ENCODE measurements around the gene ARMS2.
A peak's percentile ranks its signal among the peaks of the same experiment; 100 is the strongest.

The ARMS2 gene

DNA sequence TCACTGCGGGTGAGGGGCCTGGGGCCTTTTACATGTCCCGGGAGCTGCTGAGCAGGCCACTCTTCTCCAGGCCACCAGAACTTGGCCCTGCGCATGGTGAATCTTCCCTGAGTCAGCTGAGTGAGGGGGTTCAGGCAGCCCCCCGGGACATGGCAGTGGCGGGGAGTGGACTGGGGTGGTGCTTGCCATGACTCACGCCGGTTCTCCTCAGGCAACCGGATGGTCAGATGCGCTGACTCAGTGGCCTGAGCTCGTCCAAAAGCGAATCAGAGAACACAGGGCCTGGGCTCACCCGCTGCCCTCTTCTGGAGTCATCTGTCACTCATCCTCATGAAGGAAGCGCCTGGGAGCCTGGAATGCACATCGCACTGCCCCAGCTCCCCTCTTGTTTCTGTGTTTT is 40.4 kb downstream of the ARMS2 start:
- no peak for DNase-seq (ENCODE audit: low spot score)

DNA sequence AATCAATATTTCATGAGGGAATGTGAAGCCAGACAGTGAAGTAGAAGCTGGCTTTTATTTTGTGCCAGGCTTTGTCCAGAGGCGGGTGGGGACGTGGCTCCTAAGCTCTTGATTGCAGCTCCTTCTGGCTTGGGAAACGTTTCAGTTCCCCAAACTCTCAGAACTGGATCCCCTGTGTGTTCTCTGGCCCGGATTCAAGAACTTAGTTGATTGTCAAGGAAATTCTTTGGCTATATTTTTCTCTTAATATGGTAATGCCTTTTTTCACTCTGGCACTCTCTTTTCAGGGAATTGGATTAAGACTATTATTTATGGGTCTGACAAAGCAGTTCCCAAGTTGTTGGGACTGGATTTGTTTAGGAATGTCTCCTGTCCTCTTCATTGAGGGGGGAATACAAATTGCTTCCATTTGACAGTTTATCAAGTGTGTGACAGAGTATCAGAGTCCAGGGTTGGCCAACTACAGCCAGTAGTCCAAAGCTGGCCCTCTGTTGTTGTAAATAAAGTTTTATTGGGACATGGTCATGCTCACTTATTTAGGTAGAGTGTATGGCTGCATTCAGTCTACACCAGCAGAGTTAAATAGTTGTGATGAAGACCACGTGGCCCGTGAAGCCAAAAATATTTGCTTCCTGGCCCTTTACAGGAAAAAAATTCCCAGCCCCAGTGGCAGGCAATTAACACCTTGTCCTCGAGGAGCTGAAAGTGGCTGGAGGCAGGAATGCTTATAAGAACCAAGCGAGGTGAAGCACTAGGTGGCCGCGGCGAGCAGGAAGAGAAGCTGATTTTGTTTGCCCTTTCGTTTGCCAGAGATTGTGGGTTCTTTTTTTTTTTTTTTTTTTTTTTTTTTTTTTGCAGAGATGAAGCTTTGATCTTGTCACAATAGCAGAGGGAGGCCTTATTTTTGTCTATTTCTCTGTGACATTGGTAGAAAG is 41.2 kb downstream of the ARMS2 start:
- DNase-seq (ENCODE audit: low spot score): no peak

DNA sequence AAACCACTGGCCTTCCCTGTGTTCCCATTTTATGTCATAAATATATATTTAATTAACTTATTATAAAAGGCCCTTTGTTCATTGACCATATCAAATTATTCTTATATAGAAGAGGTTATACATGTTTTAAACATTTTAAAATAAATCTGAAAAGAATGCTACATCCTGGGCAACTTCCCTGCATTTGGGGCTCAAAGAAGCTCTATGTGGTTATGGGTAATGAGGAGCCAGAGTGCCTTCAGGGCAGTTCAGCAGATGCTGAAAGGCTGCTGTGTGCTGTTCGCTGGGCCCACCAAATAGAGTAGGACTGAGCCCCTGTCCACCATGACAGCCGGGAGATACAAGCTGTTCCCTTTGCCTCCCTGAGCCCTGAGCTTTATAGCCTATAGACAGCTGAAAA is 42.8 kb downstream of the ARMS2 start:
- DNase-seq (ENCODE audit: low spot score): no peak

DNA sequence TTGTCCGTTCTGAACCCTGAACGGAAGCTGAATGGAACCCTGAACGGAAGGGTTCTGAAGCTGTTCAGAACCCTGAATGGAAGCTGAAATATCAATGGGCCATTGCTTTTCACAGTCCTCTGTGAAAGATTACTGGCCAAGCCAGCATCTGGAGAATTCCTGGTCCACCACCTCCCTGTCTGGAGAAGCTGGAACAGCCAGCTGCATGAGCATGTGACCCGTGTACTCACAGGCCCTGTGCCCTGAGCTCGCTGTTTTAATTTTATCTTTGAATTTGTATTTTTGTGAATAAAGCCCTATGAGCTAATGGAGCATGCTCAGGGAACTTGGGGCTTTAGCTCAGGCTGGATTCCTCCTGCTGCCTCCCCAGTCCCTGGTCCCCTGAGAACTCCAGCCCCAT is 44.1 kb downstream of the ARMS2 start:
- DNase-seq (ENCODE audit: low spot score): no peak

DNA sequence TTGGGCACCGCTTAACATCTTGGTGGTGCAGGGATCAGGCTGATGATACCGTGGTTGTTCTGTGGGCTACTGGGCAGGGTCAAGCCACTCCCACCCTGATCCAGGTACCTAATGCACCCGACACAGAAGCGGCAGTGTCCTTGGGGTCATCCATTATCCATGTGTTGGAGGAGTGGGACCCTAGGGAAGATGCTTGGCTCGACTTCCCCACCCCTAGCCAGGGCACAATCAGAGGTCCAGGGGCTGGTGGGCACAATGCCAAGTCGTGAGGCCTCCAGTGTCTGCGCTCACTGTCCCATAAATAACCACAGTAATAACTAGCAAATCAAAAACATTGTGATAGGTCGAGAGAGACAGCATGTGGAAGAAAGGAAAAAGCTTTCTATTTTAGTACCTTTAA is 44.6 kb downstream of the ARMS2 start:
- DNase-seq (ENCODE audit: low spot score): no peak

DNA sequence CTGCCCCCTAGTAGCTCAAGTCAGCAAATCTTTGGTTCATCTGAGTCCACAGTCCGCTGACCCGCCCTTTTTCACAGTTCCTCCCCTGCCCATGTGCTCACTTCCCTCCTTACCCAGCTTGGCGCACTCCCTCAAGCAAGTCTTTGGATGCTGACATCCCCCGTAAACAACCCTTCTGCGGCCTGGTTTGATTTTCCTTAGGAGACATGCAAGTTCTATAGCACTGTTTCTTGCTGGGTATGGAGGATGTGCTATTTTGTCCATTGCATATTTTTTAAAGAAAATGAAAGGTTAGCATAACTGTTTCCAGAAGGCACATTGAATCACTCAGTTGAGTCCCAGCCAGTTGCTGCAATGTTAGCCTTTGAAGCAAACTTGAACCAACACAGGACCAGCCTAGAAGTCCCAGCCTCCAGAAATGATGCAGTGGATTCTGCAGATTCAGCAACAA is 45.1 kb downstream of the ARMS2 start:
- no peak for DNase-seq (ENCODE audit: low spot score)

DNA sequence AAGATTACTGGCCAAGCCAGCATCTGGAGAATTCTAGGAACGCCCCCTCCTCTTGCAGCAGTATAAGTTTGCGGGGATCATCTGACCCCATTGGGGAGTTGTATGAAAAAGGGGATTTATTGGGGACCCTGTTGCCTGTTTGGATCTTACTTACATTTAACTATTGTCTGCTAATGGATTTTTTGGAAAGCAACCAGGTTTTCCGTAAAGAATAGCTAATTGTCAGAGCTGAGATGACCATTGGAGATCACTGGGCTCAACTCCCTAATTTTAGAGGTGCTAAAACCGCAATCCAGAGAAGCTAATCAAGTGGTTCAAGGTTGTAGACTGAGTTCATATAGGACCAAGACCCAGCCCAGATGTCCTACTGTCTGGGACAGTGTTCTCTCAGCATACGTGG is 45.7 kb downstream of the ARMS2 start:
- no peak for DNase-seq (ENCODE audit: low spot score)

DNA sequence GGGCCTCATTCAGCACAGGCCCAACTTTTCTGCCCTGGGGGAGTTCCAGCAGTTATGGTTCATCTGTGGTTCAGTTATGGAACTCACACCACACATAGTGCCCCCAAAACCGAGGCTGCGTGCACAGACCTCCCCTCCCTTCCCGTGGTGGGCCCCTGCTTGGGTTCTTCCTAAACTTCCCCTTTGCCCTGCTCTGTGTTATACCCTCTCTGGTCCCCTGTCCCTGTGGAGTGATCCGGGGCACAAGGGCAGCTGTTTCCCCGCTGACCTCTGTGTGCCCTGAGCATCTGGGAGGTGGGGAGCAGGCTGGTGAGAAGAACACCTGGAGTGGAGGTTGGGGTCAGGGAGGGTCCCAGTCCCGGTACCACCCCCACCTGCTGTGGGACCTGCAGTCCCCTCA is 46.3 kb downstream of the ARMS2 start:
- DNase-seq (ENCODE audit: low spot score): no peak

DNA sequence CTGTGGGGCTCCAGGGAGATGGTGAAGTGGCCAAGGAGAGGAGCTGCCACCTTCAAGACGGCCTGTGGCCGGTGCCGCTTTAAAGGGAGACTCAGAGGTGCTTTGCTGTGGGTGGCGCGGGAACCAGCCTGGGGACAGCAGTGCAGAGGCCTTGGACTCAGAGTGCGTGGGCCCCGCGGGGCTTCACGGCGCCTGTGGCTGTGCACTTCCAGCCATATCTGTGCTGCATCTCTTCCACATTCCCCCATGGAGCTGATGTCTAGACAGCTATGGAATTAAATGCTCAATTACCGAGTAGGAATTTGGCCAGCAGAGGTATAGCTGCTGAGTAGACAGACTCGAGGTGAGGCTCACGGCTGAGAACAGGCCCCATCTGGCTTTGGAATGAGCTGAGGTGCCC is 48.6 kb downstream of the ARMS2 start:
- DNase-seq (ENCODE audit: low spot score): no peak

DNA sequence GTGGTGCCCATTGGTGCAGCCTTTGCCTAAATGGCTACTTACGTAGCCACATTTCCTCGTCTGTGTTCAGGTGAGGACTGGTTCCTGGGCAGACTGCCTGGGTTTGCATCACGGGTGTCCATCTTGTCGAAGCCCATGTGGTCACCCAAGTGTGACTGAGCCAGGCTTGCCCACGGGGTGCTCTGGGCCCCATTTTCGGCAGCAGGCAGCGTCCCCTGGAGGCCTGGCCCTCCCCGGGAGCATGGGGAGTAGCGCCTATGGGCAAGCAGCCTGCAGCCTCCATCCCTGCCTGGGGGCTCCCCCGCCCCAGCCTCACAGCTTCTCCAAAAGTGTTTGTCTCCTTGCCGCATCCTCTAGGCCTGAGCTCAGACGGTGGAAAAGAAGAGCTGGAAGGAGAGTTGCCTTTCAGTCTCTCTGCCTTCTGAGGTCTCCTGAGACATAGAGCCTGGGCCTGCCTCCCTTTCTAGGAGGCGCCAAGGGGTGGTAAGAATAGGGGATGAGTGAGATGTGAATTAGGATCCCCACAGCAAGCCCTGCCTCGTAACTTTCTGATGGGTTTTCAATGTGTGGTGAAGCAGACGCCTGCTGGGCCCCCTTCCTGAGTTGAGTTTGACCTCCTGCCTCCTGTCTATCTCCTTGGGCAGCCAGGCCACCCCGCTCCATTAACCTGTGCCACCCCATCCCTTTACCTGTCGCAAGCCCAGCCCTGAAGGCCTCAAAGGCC is 49.6 kb downstream of the ARMS2 start:
- DNase-seq (ENCODE audit: low spot score): no peak

DNA sequence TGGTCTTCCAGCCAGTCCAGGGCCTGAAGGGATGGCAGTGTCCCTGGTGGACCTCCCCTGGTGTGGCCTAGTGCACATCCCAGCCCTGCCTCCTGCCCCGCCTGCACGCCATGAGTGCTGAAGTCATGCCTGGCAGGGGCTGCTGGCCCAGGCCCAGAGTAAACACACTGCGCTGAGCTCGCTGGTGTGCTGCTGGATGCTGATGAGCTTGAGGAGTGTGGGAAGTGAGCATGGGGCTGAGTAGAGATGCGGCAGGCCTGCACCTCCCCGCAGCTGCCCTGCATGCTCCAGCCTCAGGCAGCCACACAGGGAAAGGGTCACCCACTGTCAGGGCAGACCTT is 50.1 kb downstream of the ARMS2 start:
- DNase-seq (ENCODE audit: low spot score): peak; percentile 43

DNA sequence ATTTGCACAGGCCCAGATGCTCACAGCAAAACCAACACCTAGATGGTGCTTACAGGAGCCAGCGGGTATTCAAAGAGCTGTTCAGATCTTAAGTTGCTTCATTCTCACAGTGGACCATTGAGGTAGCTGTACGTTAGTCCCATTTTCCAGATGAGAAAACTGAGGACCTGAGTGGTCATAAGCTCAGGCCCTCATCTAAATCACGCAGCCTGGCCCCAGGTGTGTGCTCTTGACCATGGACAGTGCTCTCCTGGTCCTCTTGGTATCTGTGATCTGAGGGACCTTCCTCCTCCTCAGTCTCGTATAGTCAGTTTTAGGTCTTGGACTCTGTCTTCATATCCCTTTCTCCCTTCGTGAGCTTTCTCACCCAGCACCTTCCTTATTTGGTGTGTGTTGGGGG is 50.6 kb downstream of the ARMS2 start:
- no peak for DNase-seq (ENCODE audit: low spot score)

DNA sequence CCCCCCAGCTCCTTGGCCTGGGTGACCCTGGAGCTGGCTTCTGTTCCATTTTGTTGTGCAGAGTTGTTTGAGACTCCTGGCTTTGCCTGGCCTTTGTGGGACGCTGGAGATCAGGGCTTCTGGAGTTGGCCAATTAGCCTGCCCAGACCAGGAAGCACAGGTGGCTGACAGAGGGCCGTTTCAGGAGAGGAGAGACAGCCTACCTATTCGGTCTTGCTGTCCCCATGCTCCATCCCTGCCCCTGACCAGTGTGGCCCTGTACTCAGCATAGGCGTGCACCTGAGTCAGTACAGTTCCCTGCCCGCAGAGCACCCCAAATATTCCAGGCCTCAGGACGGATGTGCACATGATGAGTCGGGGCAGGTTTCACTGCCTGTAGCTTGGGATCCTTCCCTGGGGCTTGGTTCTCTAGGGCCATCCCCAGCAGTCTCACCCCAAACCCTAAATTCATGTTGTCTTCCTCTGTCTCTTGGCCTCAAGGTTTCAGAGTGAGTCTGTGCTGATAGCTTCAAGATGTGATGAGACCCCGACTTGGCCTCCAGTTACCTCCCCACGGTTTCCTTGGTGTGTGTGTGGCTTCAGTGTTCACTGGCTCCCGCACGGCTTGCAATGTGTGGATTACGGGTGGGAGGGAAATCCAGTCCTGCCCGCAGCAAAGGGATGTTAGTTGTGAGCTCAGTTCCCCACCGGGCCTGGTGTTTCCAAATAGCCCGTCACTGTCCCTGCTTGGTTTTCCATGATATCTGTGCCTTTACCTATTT is 51.6 kb downstream of the ARMS2 start:
- no peak for DNase-seq (ENCODE audit: low spot score)

Data from iPS-NIHi11 (cell line).